Fibroblast of lung (primary cell): ENCODE measurements around the gene PACS2. TPM values are rescaled to one million over a fixed set of nuclear protein-coding genes. Genes with fewer than 3 reads are reported as not detected.
"Not testable (repeated sequence)": the region's sequence is repeated elsewhere in the genome, so short reads cannot be mapped to it uniquely, and the experiment has no call there.

Experiments used
- DNase-seq, 2 donors: peaks; one replicate each; pipeline versions ENCODE4 v3.0.0 to v3.0.0-alpha.2; 2010; ENCODE audit warnings: low read depth in 2 of 2
- H2AFZ ChIP-seq: 2 replicates; pipeline ENCODE4 v1.5.1; 2012; ENCODE audit warnings: low read length, control low read depth, inconsistent platforms
- H3K27ac ChIP-seq: 2 replicates; pipeline ENCODE4 v1.5.1; 2011; ENCODE audit warnings: low read length, control low read depth; ENCODE audit not compliant: insufficient read depth
- H3K27me3 ChIP-seq: 2 replicates; pipeline ENCODE4 v1.5.1; 2011; ENCODE audit warnings: mild to moderate bottlenecking, low read length; ENCODE audit not compliant: control insufficient read depth, insufficient read depth
- H3K36me3 ChIP-seq: 2 replicates; pipeline ENCODE4 v1.5.1; 2011; ENCODE audit warnings: low read length; ENCODE audit not compliant: control insufficient read depth, insufficient read depth
- H3K4me1 ChIP-seq: 2 replicates; pipeline ENCODE4 v1.5.1; 2011; ENCODE audit warnings: low read length; ENCODE audit not compliant: control insufficient read depth, insufficient read depth; ENCODE audit errors: extremely low read depth
- H3K4me2 ChIP-seq: 2 replicates; pipeline ENCODE4 v1.5.1; 2011; ENCODE audit warnings: low read length, control low read depth; ENCODE audit not compliant: insufficient read depth; ENCODE audit errors: extremely low read depth
- H3K4me3 ChIP-seq, 4 experiments: fragments of 200-600 bp in 1 of 4; sonication (generic) in 1 of 4; replicated peaks in 1 of 4; 2 replicates each; pipeline ENCODE4 v1.5.1; 2011 to 2016; ENCODE audit warnings: low read length in 4 of 4, low read depth in 3 of 4, mild to moderate bottlenecking in 3 of 4, control low read depth in 2 of 4, inconsistent platforms in 1 of 4, mixed read lengths in 1 of 4; ENCODE audit not compliant: insufficient read depth in 1 of 4; ENCODE audit errors: control extremely low read depth in 1 of 4
- H3K79me2 ChIP-seq: 2 replicates; pipeline ENCODE4 v1.5.1; 2012; ENCODE audit warnings: mild to moderate bottlenecking, low read length, inconsistent platforms; ENCODE audit not compliant: control insufficient read depth, insufficient read depth
- H3K9ac ChIP-seq: 2 replicates; pipeline ENCODE4 v1.5.1; 2011; ENCODE audit warnings: mild to moderate bottlenecking, low read length, control low read depth; ENCODE audit not compliant: insufficient read depth
- H3K9me3 ChIP-seq: 2 replicates; pipeline ENCODE4 v1.5.1; 2012; ENCODE audit warnings: low read depth, low read length; ENCODE audit not compliant: control insufficient read depth, insufficient read depth
- H4K20me1 ChIP-seq: 2 replicates; pipeline ENCODE4 v1.5.1; 2011; ENCODE audit warnings: low read length; ENCODE audit not compliant: control insufficient read depth, insufficient read depth; ENCODE audit errors: extremely low read depth
- EZH2 ChIP-seq: IDR thresholded peaks from 2 replicates; pipeline ENCODE4 v1.5.1; 2012; ENCODE audit warnings: low read length, control low read depth, mild to moderate bottlenecking; ENCODE audit errors: missing control alignments
- polyA plus RNA-seq, 2 donors: library from polyadenylated mRNA; depleted of rRNA in 1 of 2; stranded (reverse) in 1 of 2; unstranded in 1 of 2; fragments of >200 nt; gene quantifications; 2 replicates each; pipeline ENCODE4 v1.2.1, GENCODE V29; 2011 to 2012; ENCODE audit warnings: missing spikeins in 1 of 2
- total RNA-seq: library from RNA; depleted of rRNA; stranded (reverse); fragments of >200 nt; gene quantifications from 2 replicates; pipeline ENCODE4 v1.2.1, GENCODE V29; 2014
- TF ChIP-seq, protein P1 (sequence below), 2 donors: IDR thresholded peaks in 1 of 2; conservative IDR thresholded peaks in 1 of 2; 1 replicate in 1 of 2; 2 replicates in 1 of 2; pipeline ENCODE4 v1.5.1; 2011 to 2012; ENCODE audit warnings: low read length in 2 of 2, control low read depth in 1 of 2, inconsistent platforms in 1 of 2, low read depth in 1 of 2, mild to moderate bottlenecking in 1 of 2

The PACS2 gene
- total and polyA plus RNA-seq, 2 donors (not counting 1 experiment from before 2014, with no cell fraction given), result 20.3 to 52.5 TPM

GRCh38 chr14:105286759-105287144 lies 27.8 kb upstream of the PACS2 start:
- Histone ChIP-seq H3K36me3 (no peaks in the 10 kb centered on the region), H3K4me2 (no peak overlapping the region), H3K4me1 (no peaks in the 10 kb centered on the region), H3K27ac (no peak overlapping the region), H3K9ac (no peak overlapping the region), H3K79me2 (peaks cover 8% of the 10 kb centered on the region), H2AFZ (no peak overlapping the region), H4K20me1 (no peaks in the 10 kb centered on the region), H3K9me3 (no peaks in the 10 kb centered on the region), H3K27me3 (no peaks in the 10 kb centered on the region), H3K4me3 (no peak overlapping the region)
- no peak for DNase-seq
- TF ChIP-seq, protein P1, sequence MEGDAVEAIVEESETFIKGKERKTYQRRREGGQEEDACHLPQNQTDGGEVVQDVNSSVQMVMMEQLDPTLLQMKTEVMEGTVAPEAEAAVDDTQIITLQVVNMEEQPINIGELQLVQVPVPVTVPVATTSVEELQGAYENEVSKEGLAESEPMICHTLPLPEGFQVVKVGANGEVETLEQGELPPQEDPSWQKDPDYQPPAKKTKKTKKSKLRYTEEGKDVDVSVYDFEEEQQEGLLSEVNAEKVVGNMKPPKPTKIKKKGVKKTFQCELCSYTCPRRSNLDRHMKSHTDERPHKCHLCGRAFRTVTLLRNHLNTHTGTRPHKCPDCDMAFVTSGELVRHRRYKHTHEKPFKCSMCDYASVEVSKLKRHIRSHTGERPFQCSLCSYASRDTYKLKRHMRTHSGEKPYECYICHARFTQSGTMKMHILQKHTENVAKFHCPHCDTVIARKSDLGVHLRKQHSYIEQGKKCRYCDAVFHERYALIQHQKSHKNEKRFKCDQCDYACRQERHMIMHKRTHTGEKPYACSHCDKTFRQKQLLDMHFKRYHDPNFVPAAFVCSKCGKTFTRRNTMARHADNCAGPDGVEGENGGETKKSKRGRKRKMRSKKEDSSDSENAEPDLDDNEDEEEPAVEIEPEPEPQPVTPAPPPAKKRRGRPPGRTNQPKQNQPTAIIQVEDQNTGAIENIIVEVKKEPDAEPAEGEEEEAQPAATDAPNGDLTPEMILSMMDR (conservative IDR thresholded peaks at IDR 0.05 in 1 of 2, IDR thresholded peaks at IDR 0.05 in 1 of 2; ENCODE audit: low read depth in 1 of 2, low read length in 2 of 2), result no peak
- no peak for TF ChIP-seq EZH2

DNA sequence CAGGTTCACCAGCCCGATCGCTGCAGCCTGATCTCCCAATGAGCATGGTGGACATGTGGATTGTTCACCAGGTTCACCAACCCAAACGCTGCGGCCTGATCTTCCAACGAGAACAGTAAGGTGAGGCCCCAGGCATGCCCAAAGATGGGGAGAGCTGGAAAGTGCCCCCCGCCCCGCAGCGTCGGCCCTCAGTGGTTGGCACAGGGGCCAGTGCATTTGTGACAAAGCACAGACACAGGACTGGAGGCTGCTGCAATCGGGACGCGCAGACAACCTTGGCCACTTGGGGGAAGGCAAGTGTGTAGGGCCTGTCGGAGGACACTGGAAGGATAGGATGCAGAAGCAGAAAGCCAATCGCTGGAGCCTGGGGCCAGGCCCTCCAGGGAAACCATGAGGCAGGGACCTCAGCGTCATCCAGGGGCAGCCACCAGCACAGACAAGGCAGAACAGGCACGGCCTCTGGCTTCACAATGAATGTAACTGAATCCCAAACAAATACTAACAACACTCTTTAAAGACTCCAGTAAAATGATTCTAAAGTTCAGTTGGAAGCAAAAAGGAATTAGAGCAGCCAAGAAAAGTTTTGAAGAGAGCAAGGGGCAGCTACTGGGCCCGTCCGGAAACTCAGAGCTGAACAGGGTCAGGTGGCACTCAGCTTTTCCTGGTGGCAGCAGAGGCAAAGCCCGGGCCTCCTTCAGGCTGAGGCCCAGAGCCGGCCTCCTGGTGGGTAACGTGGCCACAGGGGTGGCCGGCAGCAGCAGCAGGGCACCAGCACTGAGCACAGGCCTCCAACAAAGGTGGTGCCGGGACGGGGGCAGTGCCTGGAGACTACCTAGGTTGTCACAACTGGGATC lies 27.1 kb upstream of the PACS2 start:
- Histone ChIP-seq H4K20me1 (no peaks in the 10 kb centered on the region), H3K4me1 (no peaks in the 10 kb centered on the region), H3K4me3 (no peak overlapping the region), H3K4me2 (no peak overlapping the region), H3K9ac (no peak overlapping the region), H3K27me3 (no peaks in the 10 kb centered on the region), H3K9me3 (no peaks in the 10 kb centered on the region), H3K27ac (no peak overlapping the region), H3K36me3 (no peaks in the 10 kb centered on the region), H3K79me2 (peaks cover 6% of the 10 kb centered on the region), H2AFZ (no peak overlapping the region)
- no peak for DNase-seq
- TF ChIP-seq, protein P1 (conservative IDR thresholded peaks at IDR 0.05 in 1 of 2, IDR thresholded peaks at IDR 0.05 in 1 of 2; ENCODE audit: low read depth in 1 of 2, low read length in 2 of 2), result no peak
- no peak for TF ChIP-seq EZH2

GRCh38 chr14:105288936-105289335 lies 25.6 kb upstream of the PACS2 start:
- not testable (repeated sequence) for H3K9me3 ChIP-seq, H3K4me1 ChIP-seq, H3K27me3 ChIP-seq, DNase-seq, H3K4me2 ChIP-seq, H3K4me3 ChIP-seq, H3K36me3 ChIP-seq, H4K20me1 ChIP-seq, H2AFZ ChIP-seq, H3K9ac ChIP-seq, H3K27ac ChIP-seq
- H3K79me2 ChIP-seq, result peaks cover 15% of the 10 kb centered on the region
